ENCODE results near the gene NBPF10.
"Not testable (repeated sequence)": the region's sequence is repeated elsewhere in the genome, so short reads cannot be mapped to it uniquely, and the experiment has no call there.

The NBPF10 gene, protein sequence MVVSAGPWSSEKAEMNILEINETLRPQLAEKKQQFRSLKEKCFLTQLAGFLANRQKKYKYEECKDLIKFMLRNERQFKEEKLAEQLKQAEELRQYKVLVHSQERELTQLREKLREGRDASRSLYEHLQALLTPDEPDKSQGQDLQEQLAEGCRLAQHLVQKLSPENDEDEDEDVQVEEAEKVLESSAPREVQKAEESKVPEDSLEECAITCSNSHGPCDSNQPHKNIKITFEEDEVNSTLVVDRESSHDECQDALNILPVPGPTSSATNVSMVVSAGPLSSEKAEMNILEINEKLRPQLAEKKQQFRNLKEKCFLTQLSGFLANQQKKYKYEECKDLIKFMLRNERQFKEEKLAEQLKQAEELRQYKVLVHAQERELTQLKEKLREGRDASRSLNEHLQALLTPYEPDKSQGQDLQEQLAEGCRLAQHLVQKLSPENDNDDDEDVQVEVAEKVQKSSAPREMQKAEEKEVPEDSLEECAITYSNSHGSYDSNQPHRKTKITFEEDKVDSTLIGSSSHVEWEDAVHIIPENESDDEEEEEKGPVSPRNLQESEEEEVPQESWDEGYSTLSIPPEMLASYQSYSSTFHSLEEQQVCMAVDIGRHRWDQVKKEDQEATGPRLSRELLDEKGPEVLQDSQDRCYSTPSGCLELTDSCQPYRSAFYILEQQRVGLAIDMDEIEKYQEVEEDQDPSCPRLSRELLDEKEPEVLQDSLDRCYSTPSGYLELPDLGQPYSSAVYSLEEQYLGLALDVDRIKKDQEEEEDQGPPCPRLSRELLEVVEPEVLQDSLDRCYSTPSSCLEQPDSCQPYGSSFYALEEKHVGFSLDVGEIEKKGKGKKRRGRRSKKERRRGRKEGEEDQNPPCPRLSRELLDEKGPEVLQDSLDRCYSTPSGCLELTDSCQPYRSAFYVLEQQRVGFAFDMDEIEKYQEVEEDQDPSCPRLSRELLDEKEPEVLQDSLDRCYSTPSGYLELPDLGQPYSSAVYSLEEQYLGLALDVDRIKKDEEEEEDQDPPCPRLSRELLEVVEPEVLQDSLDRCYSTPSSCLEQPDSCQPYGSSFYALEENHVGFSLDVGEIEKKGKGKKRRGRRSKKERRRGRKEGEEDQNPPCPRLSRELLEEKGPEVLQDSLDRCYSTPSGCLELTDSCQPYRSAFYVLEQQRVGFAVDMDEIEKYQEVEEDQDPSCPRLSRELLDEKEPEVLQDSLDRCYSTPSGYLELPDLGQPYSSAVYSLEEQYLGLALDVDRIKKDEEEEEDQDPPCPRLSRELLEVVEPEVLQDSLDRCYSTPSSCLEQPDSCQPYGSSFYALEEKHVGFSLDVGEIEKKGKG (N-terminal part only)

DNA sequence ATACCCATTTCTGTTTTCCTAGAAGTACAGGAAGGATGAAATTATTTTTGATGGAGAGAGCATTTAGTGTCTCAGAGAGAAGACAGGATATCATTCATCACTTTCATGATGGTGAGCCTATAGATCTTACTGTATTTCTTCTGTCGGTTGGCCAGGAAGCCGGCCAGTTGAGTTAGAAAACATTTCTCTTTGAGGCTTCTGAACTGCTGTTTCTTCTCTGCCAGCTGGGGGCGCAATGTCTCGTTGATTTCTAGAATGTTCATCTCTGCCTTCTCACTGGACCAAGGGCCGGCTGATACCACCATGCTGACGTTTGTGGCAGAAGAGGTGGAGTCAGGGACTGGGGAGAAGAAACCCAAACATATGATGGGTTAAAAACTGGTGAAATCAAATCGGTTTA, at the start of gene NBPF10:
NBPF10 (minus strand) TSS at position 340 of the 400 bp plus-strand sequence; CDS start at position 305, 35 bp downstream.
- DNase-seq: not testable (repeated sequence)

DNA sequence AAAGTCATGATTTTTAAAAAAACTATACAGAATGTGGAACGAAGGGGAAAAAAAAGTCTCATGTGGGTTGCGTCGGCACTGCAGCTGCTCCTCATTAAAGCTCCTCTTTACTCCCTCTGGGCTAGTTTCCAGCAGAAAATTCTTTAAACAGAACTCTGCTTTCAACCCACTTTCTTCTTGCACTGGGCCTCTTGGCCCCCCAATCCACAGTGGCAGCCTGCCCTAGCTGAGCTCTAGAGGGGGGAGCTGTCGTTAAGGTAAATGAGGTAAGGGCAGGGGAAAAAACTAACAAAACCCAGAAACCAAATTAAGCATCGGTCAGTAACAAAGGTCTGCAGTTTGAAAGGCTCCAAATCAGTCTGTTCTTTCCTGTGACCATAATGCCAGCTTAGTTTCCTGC, 29.9 kb upstream of the NBPF10 start:
- DNase-seq: not testable (repeated sequence)

DNA sequence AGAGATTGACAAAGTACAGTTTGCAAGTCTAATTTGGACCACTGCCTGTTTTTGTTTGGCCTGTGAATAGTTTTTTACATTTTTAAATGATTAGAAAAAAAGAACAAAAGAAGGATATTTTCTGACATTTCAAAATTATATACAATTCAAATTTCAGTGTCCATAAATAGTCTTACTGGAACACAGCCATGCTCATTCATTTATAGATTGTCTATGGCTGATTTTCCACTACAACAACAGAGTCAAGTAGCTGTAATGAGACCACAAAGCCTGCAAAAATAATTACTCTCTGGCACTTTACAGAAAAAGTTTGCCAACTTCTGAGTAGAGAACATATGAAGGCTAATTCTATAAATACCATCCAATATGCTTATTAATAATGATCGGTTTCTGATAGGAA, 23.1 kb upstream of the NBPF10 start:
- not testable (repeated sequence) for DNase-seq

DNA sequence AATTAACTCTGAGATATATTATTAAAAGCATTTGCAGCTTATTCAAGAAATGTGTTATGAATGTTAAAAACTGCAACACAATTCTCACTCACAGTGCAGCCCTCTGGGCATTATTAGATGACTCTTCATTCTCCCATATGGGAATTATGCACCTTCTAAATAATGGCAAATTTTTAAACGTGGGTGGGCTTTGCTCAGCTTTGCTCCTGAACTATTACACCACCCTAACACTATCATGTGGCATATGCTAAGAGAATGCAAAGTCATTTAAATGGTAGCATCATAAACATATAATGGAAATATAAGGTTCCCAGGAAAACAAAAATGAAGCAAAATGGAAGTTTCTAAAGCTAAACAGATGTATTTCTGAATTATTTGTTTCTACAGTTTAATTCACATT, 22.7 kb upstream of the NBPF10 start:
- DNase-seq: not testable (repeated sequence)
